GM21717 (cell line): ENCODE measurements around the gene SORCS3.
A peak's percentile ranks its signal among the peaks of the same experiment; 100 is the strongest.

Source experiments
- ATAC-seq: cut with Tn5 transposase; IDR thresholded peaks from one replicate; pipeline ENCODE4 v1.9.1; 2021; ENCODE audit warnings: mild to moderate bottlenecking, moderate library complexity; ENCODE audit not compliant: unreplicated experiment

Gene SORCS3

GRCh38 chr10:104773105-104773504 is 132.0 kb downstream of the SORCS3 start:
- ATAC-seq, result no peak

GRCh38 chr10:104774234-104774633 is 133.1 kb downstream of the SORCS3 start:
- ATAC-seq, result no peak

- ATAC-seq, result peak; percentile 60
These were observed 136.2 kb downstream of the SORCS3 start for GRCh38 chr10:104777086-104777799.

GRCh38 chr10:104778371-104778770 is 137.3 kb downstream of the SORCS3 start:
- ATAC-seq, result no peak

- ATAC-seq, result no peak
These were observed 138.6 kb downstream of the SORCS3 start for GRCh38 chr10:104779701-104780100.

GRCh38 chr10:104780165-104780564 is 139.1 kb downstream of the SORCS3 start:
- ATAC-seq, result no peak

- no peak for ATAC-seq
These were observed 140.0 kb downstream of the SORCS3 start for GRCh38 chr10:104780946-104781595.

- no peak for ATAC-seq
These were observed 143.4 kb downstream of the SORCS3 start for GRCh38 chr10:104784452-104784851.

GRCh38 chr10:104791471-104791870 is 150.4 kb downstream of the SORCS3 start:
- no peak for ATAC-seq

GRCh38 chr10:104795411-104795810 is 154.3 kb downstream of the SORCS3 start:
- no peak for ATAC-seq

- no peak for ATAC-seq
These were observed 155.7 kb downstream of the SORCS3 start for GRCh38 chr10:104796823-104797222.

GRCh38 chr10:104802941-104803340 is 161.9 kb downstream of the SORCS3 start:
- ATAC-seq, result no peak

GRCh38 chr10:104804880-104805279 is 163.8 kb downstream of the SORCS3 start:
- no peak for ATAC-seq

GRCh38 chr10:104806801-104807200 is 165.7 kb downstream of the SORCS3 start:
- ATAC-seq, result no peak

GRCh38 chr10:104807581-104808310 is 166.7 kb downstream of the SORCS3 start:
- no peak for ATAC-seq

GRCh38 chr10:104809288-104810090 is 168.4 kb downstream of the SORCS3 start:
- peak; percentile 78 for ATAC-seq

GRCh38 chr10:104811166-104811565 is 170.1 kb downstream of the SORCS3 start:
- ATAC-seq, result no peak

- no peak for ATAC-seq
These were observed 175.4 kb downstream of the SORCS3 start for GRCh38 chr10:104816501-104816900.

GRCh38 chr10:104819731-104820130 is 178.6 kb downstream of the SORCS3 start:
- ATAC-seq, result no peak

- ATAC-seq, result no peak
These were observed 181.0 kb downstream of the SORCS3 start for GRCh38 chr10:104822088-104822487.

- ATAC-seq, result no peak
These were observed 183.4 kb downstream of the SORCS3 start for GRCh38 chr10:104824380-104825006.
